Smooth muscle cell (in vitro differentiated cells): ENCODE results near the gene SPDYE17. TPM values are rescaled to one million over a fixed set of nuclear protein-coding genes. Genes with fewer than 3 reads are reported as not detected.
"Not testable (repeated sequence)": the region's sequence is repeated elsewhere in the genome, so short reads cannot be mapped to it uniquely, and the experiment has no call there.

Experiments used
- DNase-seq: peaks from one replicate; lab custom pipeline; 2025; ENCODE audit not compliant: unreplicated experiment; lab: John Stamatoyannopoulos, UW
- H2AFZ ChIP-seq: fragments of 200-600 bp; sonication (generic); 2 replicates; pipeline ENCODE4 v1.6.0; 2016; ENCODE audit warnings: antibody characterized with exemption, low read depth, mild to moderate bottlenecking
- H3F3A ChIP-seq: fragments of 200-600 bp; sonication (generic); 2 replicates; pipeline ENCODE4 v1.6.0; 2017; ENCODE audit warnings: antibody characterized with exemption, low read depth
- H3K27ac ChIP-seq: fragments of 200-600 bp; sonication (generic); 2 replicates; pipeline ENCODE4 v1.5.1; 2016; ENCODE audit warnings: low read depth, mild to moderate bottlenecking
- H3K27me3 ChIP-seq: fragments of 200-600 bp; sonication (generic); 2 replicates; pipeline ENCODE4 v1.6.1; 2016; ENCODE audit warnings: low read depth, mild to moderate bottlenecking
- H3K36me3 ChIP-seq: fragments of 200-600 bp; sonication (generic); 2 replicates; pipeline ENCODE4 v1.5.1; 2016; ENCODE audit warnings: low read depth
- H3K4me1 ChIP-seq: fragments of 200-600 bp; sonication (generic); 2 replicates; pipeline ENCODE4 v1.5.1; 2016; ENCODE audit warnings: low read depth
- H3K4me2 ChIP-seq: fragments of 200-600 bp; sonication (generic); 2 replicates; pipeline ENCODE4 v1.6.0; 2016; ENCODE audit warnings: mild to moderate bottlenecking
- H3K4me3 ChIP-seq: fragments of 200-600 bp; sonication (generic); 2 replicates; pipeline ENCODE4 v1.5.1; 2016; ENCODE audit warnings: mild to moderate bottlenecking
- H3K79me2 ChIP-seq: fragments of 200-600 bp; sonication (generic); 2 replicates; pipeline ENCODE4 v1.6.0; 2016; ENCODE audit warnings: low read depth, mild to moderate bottlenecking
- H3K9ac ChIP-seq: fragments of 200-600 bp; sonication (generic); 2 replicates; pipeline ENCODE4 v1.6.0; 2016; ENCODE audit warnings: low read depth
- H3K9me3 ChIP-seq: fragments of 200-600 bp; sonication (generic); replicated peaks from 2 replicates; pipeline ENCODE4 v1.5.1; 2016; ENCODE audit warnings: low read depth
- H4K20me1 ChIP-seq: fragments of 200-600 bp; sonication (generic); 2 replicates; pipeline ENCODE4 v1.6.0; 2016; ENCODE audit warnings: low read depth
- WGBS: methylation state at CpG from one replicate; pipeline ENCODE4 v1.1.7; 2016; ENCODE audit warnings: low lambda C conversion rate; 5-methylcytosine and 5-hydroxymethylcytosine counted together
- polyA plus RNA-seq: library from polyadenylated mRNA; unstranded; fragments of >200 nt; fragmentation: Nextera tagmentation; extraction: Ambion mirVana; gene quantifications from 2 replicates; pipeline ENCODE4 v1.2.1, GENCODE V29; 2016
- small RNA-seq: library from RNA; depleted of rRNA; stranded (forward); fragments of <200 nt; gene quantifications from one replicate; pipeline ENCODE3, GENCODE V24; 2014
- total RNA-seq: library from RNA; depleted of rRNA; stranded (reverse); fragments of >200 nt; gene quantifications from 2 replicates; pipeline ENCODE4 v1.2.3, GENCODE V29; 2014

SPDYE17 gene
- total and polyA plus RNA-seq, 2 experiments from 2014 or later = not detected

DNA sequence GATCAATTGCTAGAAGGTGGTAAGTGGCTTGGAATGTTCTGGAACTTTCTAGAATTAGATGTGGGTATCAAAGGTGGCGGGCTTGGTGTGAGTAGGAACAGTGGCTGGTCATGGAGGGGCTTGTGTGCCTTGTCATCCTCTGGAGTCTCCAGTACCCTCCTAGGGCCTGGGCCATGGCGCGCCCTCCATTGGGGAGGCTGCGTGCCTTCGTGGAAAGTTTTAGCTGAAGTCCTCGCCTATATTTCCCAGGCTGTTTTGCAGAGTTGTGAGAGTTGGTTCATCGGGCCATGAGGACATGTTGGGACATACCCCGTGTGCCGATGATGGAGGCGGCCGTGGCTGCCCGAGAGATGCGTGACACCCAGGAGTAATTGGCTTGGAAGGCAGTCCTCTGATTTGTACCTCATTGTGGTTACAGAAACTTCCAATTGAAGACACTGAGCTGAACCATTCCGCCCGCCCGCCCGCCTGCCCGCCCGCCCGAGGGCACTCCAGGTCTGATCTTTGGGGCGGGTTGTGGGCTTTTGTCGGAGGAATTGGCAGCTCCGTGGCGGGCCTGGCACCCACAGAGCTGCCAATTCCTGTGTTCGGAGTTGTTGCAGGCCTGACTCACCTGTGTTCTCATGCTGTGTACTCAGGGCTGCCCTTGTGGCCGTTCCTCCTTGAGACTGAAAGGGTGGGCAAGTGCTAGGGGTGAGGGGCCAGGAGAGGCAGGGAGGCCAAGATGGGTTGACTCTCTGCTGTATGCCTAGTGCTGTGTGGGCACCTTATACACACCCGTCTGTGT, 57.2 kb downstream of the SPDYE17 start:
- H3K36me3 ChIP-seq, H3K4me3 ChIP-seq, H2AFZ ChIP-seq, H3K9me3 ChIP-seq, DNase-seq, H3K4me1 ChIP-seq, H3K27ac ChIP-seq, H3K27me3 ChIP-seq, H4K20me1 ChIP-seq, H3F3A ChIP-seq, H3K4me2 ChIP-seq, H3K9ac ChIP-seq, H3K79me2 ChIP-seq: not testable (repeated sequence)
- WGBS = 94% methylated on average over 19 of the region's 27 CpGs

DNA sequence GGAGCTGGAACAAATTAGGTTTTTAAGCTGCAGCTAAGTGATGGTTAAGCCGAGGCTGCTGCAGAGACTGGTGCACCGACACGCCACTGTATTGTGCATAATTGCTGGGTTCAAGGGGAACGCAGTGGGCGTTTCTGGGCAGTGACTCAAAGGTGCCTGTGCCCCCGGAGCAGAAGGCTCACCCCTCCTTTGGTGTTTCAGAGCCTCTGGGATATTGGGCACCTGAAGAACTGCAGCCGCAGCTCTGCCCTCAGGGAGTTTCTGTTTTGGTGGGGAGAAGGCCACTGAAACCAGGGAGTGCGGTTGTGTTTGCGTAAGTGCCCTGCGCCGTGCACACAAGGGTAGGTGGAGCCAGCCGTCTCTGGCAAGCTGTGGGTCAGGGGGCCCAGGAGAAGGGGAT, 57.8 kb downstream of the SPDYE17 start:
- H2AFZ ChIP-seq, H3K9ac ChIP-seq, H3K4me1 ChIP-seq, H3K27ac ChIP-seq, H3K4me2 ChIP-seq, H3F3A ChIP-seq, H3K4me3 ChIP-seq, H3K79me2 ChIP-seq, DNase-seq, H3K27me3 ChIP-seq, H3K9me3 ChIP-seq, H4K20me1 ChIP-seq, H3K36me3 ChIP-seq: not testable (repeated sequence)
- over 99% methylated on average over 10 of the region's 12 CpGs for WGBS

DNA sequence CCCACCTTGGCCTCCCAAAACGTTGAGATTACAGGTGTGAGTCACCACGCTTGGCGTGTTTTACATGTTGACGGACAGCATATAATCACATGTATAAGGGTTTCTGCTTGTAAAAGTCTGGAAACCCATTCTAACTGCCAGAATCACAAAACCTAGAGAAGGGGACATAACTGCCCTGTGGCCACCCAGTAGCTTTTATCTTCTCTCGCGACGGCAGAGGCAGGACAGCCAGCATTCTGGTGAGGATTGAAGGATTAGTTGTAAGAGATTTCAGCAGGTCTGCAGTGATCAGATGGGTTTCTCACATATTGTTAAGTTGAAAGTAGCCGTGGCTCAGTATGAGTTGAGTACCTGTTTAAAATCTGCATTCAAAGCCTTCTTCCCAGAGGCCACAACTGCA, 59.8 kb downstream of the SPDYE17 start:
- H3K79me2 ChIP-seq, DNase-seq, H3K36me3 ChIP-seq, H3K9me3 ChIP-seq, H3K4me3 ChIP-seq, H3K4me1 ChIP-seq, H3K4me2 ChIP-seq, H4K20me1 ChIP-seq, H3K27me3 ChIP-seq, H3F3A ChIP-seq, H2AFZ ChIP-seq, H3K9ac ChIP-seq, H3K27ac ChIP-seq: not testable (repeated sequence)
- 66% methylated on average over 8 of the region's 8 CpGs for WGBS

Small RNA genes within 50 kb of the gene (small RNA-seq; reads per million reads assigned to genes)
- gene RF00019 = not detected

Other genes with a start within 250 kb of the SPDYE17 start
- not detected in 2 replicates for gene SPDYE18, start 30.2 kb upstream of the SPDYE17 start, total RNA-seq
- gene SPDYE18, start 30.2 kb upstream of the SPDYE17 start, polyA plus RNA-seq = 0.18 and 0.20 TPM in 2 replicates
- gene CCDC146, start 90.3 kb upstream of the SPDYE17 start, total RNA-seq = 2.6 and 7.3 TPM in 2 replicates
- gene CCDC146, start 90.3 kb upstream of the SPDYE17 start, polyA plus RNA-seq = 0.77 and 2.3 TPM in 2 replicates
- gene FGL2, start 167.5 kb upstream of the SPDYE17 start, total RNA-seq = 0.40 and 1.6 TPM in 2 replicates
- 0.39 TPM in 1 of 2 replicates, not detected in the other for gene FGL2, start 167.5 kb upstream of the SPDYE17 start, polyA plus RNA-seq